Stimulated activated CD4-positive, alpha-beta T cell treated with anti-CD3 and anti-CD28 coated beads, Interleukin-15, amount 100 ng/mL, for 1 hour (primary cell): ENCODE measurements around the gene TRAPPC3.
"Not testable (repeated sequence)": the region's sequence is repeated elsewhere in the genome, so short reads cannot be mapped to it uniquely, and the experiment has no call there.

Experiments used
- DNase-seq, 2 donors: peaks; one replicate each; pipeline ENCODE4 v3.0.0-alpha.2; 2020; ENCODE audit warnings: low read depth in 1 of 2, low spot score in 1 of 2

The TRAPPC3 gene

DNA sequence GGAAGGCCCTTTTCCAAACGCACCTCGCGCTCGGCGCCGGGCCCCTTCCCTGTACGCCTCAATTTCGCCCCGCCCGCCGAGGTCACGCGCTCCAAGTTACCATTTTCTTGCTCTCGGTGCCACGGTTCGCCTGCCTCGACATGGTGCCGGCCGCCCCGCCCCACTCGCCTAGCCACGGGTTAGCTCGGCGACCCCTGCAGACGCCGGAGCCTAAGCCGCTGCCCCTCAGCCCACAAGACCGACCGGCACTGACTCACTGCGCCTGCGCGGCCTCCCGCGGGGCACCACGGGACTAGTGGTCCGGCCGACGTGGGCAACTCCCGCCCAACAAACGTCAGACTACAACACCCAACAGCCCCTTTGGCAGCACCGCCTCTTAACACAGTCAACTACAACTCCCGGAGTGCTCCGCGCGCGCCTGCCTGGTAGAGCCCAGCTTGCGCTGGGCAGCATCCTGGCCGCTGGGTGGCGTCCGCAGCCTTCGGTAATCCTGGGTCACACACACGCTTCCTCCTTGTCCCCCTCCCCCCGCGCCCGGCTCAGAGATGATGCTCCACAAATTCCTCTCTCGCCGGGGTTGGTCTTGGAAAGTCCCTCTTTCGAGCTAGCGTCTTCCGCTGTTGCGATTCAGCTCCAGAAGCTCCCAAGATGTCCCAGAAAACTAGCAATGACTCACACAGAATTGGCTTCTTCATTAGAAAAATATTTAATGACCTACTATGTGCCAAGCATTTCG is at the start of gene TRAPPC3:
Gene TRAPPC3, minus strand, starts transcription at position 250 of the 736 bp plus-strand sequence. Its CDS starts 108 bp downstream, at position 142.
- DNase-seq, result peak; percentile 98 to 99

GRCh38 chr1:36198641-36199040 is 49.4 kb upstream of the TRAPPC3 start:
- DNase-seq, result no peak

DNA sequence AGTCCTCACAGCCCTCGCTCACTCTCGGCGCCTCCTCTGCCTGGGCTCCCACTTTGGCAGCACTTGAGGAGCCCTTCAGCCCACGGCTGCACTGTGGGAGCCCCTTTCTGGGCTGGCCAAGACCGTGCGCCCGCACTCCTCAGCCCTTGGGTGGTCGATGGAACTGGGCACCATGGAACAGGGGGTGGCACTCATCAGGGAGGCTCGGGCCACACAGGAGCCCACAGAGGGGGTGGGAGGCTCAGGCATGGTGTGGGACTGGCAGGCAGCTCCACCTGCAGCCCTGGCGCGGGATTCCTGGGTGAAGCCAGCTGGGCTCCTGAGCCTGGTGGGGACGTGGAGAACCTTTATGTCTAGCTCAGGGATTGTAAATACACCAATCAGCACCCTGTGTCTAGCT is 47.5 kb upstream of the TRAPPC3 start:
- not testable (repeated sequence) for DNase-seq

DNA sequence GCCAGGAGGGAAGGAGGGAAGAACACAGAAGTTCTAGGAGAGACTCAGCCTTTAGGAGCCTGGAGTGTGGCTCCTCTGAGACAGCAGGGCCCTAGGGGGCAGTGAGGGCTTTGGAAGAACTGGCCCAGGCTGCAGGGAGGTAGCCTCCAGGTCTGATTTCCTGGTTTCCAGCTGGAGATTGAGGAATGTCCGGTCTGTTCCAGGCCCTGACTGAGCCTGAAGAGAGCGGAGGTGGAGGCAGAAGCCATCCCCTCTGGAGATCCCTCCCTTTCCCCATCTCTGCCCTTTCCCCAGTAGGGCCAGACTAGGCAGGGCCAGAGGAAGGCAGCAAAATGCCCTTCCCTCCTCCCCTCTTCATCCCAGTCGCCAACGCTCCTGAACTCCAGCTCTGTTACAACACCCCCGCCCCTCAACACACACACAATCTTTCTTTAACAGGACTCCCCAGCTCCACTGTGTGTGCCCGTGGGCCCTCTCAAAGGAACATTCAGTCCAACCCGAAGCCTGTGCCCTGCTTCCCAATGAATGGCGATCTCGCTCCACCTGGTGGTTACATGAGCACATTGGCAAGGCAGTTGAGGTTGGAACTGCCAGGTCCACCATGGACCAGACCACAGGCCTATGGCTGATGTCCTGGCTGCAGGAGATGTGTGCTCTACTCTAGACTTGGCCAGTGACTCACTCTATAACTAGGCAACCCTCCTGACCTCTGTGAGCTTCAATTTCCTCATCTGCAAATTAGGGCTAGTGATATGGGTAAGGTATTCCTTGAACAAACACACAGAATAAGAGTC is 38.7 kb upstream of the TRAPPC3 start:
- peak; percentile 54 to 65 for DNase-seq

GRCh38 chr1:36183309-36183856 is 34.1 kb upstream of the TRAPPC3 start:
- DNase-seq, result no peak

DNA sequence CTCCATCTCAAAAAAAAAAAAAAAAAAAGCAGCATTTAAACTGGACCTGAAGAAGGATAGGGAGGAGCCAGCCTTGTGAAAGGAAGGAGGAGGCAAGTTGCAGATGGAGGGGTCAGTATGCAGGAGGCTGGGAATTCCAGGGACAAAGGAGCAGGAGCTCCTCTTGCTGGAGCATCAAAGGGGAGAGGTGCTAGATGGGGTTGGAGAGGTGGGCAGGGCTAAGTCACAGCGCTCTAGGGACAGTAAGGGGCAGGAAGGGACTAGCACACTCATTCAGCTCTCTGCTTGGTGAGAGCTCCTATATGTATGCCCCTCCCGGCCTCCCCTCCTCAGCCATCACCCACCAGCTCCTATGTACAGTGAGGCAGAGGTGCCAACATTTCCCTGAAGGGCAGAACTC is 33.4 kb upstream of the TRAPPC3 start:
- DNase-seq, result no peak

GRCh38 chr1:36179220-36179600 is 29.9 kb upstream of the TRAPPC3 start:
- DNase-seq, result no peak

- DNase-seq, result no peak
Observed at GRCh38 chr1:36178471-36179219, 29.4 kb upstream of the TRAPPC3 start.

DNA sequence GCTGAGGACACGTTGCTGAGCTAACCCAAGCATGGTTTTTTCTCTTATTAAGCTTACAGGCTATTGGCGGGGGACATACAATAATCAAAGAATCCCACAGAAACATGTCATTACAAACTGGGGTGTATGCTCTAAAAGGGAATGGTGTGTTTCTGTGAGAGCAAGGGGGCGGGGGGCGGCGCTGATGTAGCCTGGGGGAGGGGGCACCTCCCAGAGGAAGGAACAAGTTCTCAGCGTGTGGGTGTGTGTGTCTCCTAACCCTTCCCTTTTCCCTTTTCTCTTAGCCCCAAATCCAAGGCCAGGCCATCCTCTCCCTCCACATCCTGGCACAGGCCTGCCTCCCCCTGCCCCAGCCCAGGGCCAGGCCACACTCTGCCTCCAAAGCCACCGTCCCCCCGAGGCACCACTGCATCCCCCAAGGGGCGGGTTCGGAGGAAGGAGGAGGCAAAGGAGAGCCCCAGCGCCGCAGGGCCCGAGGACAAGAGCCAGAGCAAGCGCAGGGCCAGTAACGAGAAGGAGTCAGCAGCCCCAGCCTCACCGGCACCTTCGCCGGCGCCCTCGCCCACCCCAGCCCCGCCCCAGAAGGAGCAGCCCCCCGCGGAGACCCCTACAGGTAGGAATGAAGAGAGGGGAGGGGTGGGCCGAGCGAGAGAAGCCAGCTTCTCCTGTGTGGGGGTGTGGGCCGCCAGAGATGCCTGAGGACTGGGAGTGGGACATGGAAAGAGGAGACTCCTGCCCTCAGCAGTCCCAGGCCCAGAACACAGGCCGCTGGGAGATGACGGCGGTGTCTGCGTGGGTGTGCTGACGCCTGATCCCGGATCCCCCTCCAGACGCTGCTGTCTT is 28.5 kb upstream of the TRAPPC3 start:
- DNase-seq, result no peak

GRCh38 chr1:36176106-36176949 is 27.0 kb upstream of the TRAPPC3 start:
- no peak for DNase-seq

DNA sequence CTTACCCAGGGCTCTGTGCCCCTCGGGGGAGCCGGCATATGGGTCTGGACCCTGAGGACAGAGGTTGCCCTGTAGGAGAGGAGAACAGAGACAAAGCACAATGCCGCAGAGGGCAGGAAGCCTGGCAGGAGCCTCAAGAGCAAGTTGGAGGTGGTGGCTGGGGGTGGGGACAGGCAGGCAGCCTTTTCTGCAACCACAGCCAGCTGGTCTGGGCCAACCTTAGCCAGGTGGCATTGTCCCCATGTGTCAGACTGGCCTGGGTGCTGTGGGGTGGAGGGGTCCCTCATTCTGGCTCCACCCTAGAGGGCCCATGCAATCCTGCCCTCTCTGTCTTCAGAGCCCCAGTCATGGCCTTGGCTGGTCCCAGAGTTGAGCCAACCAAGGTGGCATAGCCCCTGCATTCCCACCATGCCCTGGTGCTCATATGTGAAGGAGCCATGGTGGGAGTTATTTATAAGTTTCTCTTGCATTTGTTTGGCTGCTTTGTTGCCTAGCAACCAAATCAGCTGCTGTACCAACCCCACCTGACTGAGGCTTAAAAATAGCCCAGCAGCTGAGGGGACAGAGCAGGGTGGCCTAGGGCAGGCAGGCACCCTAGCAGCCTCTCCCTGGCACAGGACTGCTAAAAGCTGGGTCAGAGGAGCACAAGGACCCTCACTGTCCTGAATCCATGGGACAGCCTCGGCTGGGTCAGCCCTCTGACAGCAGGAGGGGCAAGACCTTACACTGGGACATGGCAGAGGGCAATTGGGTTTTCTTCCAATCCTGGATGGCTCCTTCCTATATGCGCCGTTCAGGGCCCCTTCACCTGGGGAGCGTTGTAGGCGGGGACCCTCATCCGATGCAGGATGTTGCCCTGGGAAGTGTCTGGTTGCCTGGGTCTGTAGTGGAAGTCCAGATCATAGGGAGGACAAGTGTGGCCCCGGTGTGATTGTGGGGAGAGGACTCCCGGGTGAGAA is 26.1 kb upstream of the TRAPPC3 start:
- no peak for DNase-seq

- DNase-seq, result no peak
Observed at GRCh38 chr1:36174713-36175112, 25.4 kb upstream of the TRAPPC3 start.

- DNase-seq, result no peak
Observed at GRCh38 chr1:36172983-36173382, 23.7 kb upstream of the TRAPPC3 start.

- no peak for DNase-seq
Observed at GRCh38 chr1:36172017-36172747, 22.9 kb upstream of the TRAPPC3 start.

DNA sequence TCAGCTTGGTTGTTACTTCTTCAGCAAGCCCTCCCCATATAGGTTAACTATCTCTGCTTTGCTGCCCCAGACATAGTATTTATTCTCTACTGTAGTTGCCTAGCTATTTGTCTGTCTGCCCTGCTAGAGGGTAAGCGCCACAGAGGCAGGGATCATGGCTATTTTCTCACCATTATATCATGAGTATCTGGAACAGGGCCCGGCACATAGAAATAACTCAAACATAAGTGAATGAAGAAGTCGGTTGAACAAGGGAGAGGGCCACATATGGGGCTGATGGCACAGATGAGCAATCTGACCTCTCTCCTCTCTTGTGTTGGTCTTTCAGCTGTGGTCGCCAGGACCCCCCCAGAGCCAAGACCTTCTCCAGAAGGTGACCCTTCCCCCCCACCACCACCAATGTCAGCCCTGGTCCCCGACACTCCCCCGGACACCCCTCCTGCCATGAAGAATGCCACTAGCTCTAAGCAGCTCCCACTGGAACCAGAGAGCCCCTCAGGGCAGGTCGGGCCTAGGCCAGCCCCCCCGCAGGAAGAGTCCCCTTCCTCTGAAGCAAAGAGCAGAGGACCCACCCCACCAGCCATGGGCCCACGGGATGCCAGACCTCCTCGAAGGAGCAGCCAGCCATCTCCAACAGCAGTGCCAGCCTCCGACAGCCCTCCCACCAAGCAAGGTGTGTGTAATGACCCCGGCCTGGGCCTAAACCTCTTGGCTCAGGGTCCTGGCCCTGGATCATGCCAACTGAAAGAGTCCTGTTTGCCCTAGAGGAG is 21.5 kb upstream of the TRAPPC3 start:
- no peak for DNase-seq

GRCh38 chr1:36168514-36168913 is 19.2 kb upstream of the TRAPPC3 start:
- DNase-seq, result no peak
